Measurements from ENCODE around the gene SLC5A5.
A peak's percentile ranks its signal among the peaks of the same experiment; 100 is the strongest.

The SLC5A5 gene

DNA sequence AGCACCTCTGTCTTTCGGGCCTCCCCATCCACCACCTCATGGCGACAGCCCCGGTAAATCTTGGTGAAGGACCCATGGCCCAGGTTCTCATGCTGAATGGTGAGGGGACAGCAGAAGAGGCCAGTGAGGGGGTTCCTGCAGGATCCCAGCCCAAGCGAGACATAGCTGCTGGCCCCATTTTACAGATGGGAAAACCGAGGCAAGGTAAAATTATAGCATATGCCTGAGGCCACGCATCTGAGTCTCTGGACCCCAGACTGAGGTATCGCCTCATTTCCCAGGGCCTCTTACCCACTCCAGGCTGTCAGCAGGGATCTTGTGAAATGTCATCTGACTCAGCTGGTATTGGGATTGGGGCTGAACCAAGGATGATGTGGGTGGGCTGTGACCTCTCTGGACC, 33.8 kb upstream of the SLC5A5 start:
- Histone ChIP-seq H3K27ac (ENCODE audit: low read depth, low read length) (no peak overlapping the region), H3K36me3 (ENCODE audit: insufficient read depth, low read length) (no peaks in the 10 kb centered on the region), H3K4me1 (ENCODE audit: insufficient read depth, low read length) (no peaks in the 10 kb centered on the region), H3K4me3 (ENCODE audit: low read depth in 1 of 2, low read length in 2 of 2) (no peak overlapping the region), H3K27me3 (ENCODE audit: control insufficient read depth in 1 of 2, insufficient read depth in 2 of 2, low read length in 2 of 2) (peaks cover 5 to 28% of the 10 kb centered on the region in 2 donors), H3K9ac (ENCODE audit: low read length) (no peak overlapping the region), H3K9me3 (ENCODE audit: low read length) (no peaks in the 10 kb centered on the region)

DNA sequence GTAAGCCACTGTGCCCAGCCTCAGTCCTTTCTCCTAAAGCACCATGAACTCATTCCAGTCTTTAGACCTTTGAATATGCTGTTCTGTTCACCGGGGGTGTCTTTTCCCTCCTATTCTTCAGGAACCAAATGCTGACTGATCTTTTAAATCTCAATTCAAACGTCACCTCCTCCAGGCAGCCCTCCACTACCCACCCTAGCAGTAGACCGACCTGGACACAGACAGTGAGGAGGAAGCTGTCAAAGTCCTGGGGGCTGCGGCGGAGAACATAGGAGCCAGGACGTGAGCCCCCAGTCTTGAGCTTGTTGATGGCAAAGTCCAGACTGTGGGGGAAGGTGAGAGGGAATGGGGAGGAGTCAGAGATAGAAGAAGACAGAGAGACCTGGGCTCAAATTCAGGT, 31.7 kb upstream of the SLC5A5 start:
- no peaks in the 10 kb centered on the region for H3K4me1 ChIP-seq (ENCODE audit: insufficient read depth, low read length)
- H3K27me3 ChIP-seq (ENCODE audit: control insufficient read depth in 1 of 2, insufficient read depth in 2 of 2, low read length in 2 of 2): peaks cover 5 to 35% of the 10 kb centered on the region in 2 donors
- H3K9me3 ChIP-seq (ENCODE audit: low read length): no peaks in the 10 kb centered on the region
- H3K4me3 ChIP-seq (ENCODE audit: low read depth in 1 of 2, low read length in 2 of 2): no peak overlapping the region
- H3K36me3 ChIP-seq (ENCODE audit: insufficient read depth, low read length): no peaks in the 10 kb centered on the region
- no peak overlapping the region for H3K27ac ChIP-seq (ENCODE audit: low read depth, low read length)
- no peak overlapping the region for H3K9ac ChIP-seq (ENCODE audit: low read length)

DNA sequence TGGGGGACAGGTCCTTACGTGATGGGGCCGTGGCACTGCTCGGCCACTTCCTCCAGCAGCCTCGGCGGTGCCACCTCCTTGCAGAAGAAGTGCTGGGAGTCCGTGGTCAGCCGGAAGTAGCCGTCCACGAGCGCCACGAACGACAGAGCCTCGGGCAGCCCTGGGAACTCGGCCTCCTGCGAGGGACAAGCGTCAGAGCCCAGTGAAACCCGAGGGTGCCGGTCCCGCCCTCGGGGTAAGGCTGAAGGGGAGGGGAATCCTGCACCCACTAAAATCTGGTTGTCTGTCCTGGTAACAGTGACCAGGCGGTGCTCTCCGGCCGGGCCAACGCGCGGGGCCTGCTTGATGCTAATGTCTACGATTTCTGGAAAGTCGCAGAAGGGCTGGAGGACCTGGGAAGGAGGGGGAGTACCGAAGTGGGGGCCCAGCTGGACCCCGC, 30.4 kb upstream of the SLC5A5 start:
- Histone ChIP-seq H3K27me3 (ENCODE audit: control insufficient read depth in 1 of 2, insufficient read depth in 2 of 2, low read length in 2 of 2) (peaks cover 5 to 35% of the 10 kb centered on the region in 2 donors), H3K9ac (ENCODE audit: low read length) (no peak overlapping the region), H3K36me3 (ENCODE audit: insufficient read depth, low read length) (no peaks in the 10 kb centered on the region), H3K27ac (ENCODE audit: low read depth, low read length) (no peak overlapping the region), H3K4me1 (ENCODE audit: insufficient read depth, low read length) (no peaks in the 10 kb centered on the region), H3K4me3 (ENCODE audit: low read depth in 1 of 2, low read length in 2 of 2) (peak overlapping the region in 1 of 2 donors; percentile 38), H3K9me3 (ENCODE audit: low read length) (no peaks in the 10 kb centered on the region)

DNA sequence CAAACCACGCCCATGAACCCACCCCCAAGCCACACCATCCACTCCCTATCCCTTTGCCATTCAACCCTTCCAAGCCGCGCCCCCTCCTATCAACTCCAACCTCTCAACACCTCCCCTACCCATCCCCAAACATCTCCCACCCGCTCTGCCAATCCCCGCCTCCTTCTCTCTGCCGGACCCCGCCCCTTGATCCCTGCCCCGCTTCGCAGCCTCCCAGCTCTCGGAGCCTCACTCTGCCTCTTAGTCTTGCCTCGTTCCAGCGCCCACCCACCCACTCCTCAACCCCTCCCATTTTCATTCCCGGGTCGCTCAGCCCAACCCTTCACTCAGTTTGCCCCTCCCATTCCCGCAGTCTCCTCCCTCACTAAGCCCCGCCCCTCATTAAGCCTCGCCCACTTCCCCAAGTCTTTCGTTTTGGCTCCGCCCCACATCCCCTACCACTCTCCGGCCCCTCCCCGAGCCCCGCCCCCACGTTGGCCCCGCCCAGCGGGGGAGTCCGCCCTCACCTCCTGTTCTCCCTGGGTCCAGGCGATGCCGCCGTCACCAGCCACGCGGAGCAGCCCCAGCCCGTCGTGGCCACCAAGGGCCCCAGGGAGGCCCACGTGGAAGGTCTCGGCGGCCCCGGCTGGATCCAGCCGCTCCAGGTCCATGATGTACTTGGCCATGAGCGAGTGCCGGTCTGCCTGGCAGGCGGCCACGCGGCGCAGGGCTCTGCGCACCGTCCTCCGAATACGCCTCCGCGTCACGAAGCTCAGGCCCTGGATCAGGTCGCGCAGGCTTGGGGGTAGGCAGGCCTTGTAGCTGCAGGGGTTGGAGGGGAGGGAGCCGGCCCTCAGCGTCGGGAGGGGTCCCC, 29.7 kb upstream of the SLC5A5 start:
- H3K36me3 ChIP-seq (ENCODE audit: insufficient read depth, low read length): no peaks in the 10 kb centered on the region
- H3K27ac ChIP-seq (ENCODE audit: low read depth, low read length): peak overlapping the region; percentile 34
- no peaks in the 10 kb centered on the region for H3K9me3 ChIP-seq (ENCODE audit: low read length)
- no peak overlapping the region for H3K9ac ChIP-seq (ENCODE audit: low read length)
- peak overlapping the region; percentile 20 to 38 for H3K4me3 ChIP-seq (ENCODE audit: low read depth in 1 of 2, low read length in 2 of 2)
- H3K4me1 ChIP-seq (ENCODE audit: insufficient read depth, low read length): no peaks in the 10 kb centered on the region
- H3K27me3 ChIP-seq (ENCODE audit: control insufficient read depth in 1 of 2, insufficient read depth in 2 of 2, low read length in 2 of 2): peaks cover 5 to 35% of the 10 kb centered on the region in 2 donors

DNA sequence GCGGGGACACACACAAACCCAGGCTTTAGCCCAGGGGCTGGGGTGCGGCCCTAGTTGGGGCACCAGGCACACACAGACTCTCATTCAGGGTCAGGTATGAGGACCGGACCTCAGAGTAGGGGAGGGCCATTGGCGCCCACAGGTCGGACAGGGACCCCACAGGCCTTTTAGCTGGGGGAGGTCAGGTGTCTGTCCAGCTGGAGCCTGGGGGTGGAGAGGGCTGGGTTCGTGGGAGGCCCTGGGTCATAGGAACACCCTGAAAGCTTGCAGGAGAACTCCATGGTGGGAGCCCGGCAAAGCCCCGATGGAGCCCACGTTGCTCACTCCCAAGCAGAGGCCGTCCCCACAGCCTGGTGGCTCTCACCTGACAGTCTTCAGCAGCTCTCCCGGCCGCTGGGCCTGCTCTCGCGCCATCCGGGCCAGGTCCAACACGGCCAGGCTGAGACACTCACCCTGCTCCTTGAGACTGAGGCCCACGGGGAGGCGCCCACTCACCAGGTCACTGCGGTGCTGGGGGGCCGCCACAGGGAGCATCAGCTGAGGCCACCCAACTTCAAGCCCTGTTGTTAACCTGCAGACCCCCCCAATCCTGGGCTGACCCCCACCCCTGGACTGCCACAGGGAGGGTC, 29.0 kb upstream of the SLC5A5 start:
- Histone ChIP-seq H3K4me3 (ENCODE audit: low read depth in 1 of 2, low read length in 2 of 2) (peak overlapping the region in 1 of 2 donors; percentile 20), H3K27me3 (ENCODE audit: control insufficient read depth in 1 of 2, insufficient read depth in 2 of 2, low read length in 2 of 2) (peaks cover 5 to 35% of the 10 kb centered on the region in 2 donors), H3K36me3 (ENCODE audit: insufficient read depth, low read length) (no peaks in the 10 kb centered on the region), H3K9me3 (ENCODE audit: low read length) (no peaks in the 10 kb centered on the region), H3K9ac (ENCODE audit: low read length) (no peak overlapping the region), H3K27ac (ENCODE audit: low read depth, low read length) (peak overlapping the region; percentile 34), H3K4me1 (ENCODE audit: insufficient read depth, low read length) (no peaks in the 10 kb centered on the region)

DNA sequence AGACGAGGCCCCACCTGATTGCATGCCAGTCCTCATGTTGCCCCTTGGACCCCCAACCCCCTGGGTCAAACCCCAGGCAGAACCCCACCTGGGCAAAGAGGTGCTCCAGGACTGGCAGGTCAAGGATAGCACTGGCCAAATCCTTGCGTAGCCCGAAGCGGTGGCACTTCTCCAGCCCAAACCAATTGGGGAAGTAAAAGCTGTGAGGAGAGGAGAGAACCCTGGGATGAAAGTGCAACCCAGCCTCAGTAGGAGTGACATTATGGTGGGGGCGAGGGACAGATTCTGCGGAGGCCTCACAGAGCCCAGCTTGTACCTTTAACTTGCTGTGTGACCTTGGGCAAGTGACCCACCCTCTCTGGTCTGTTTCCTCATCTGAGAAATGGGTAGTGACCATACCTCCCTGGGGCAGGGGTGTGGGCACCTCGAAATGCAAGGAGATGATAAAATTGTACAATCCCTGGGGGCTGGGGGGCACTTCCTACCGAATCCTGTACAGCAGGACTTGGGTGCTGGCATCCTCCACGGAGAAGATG, 28.4 kb upstream of the SLC5A5 start:
- Histone ChIP-seq H3K4me1 (ENCODE audit: insufficient read depth, low read length) (no peaks in the 10 kb centered on the region), H3K36me3 (ENCODE audit: insufficient read depth, low read length) (no peaks in the 10 kb centered on the region), H3K4me3 (ENCODE audit: low read depth in 1 of 2, low read length in 2 of 2) (no peak overlapping the region), H3K27ac (ENCODE audit: low read depth, low read length) (no peak overlapping the region), H3K9me3 (ENCODE audit: low read length) (no peaks in the 10 kb centered on the region), H3K9ac (ENCODE audit: low read length) (no peak overlapping the region), H3K27me3 (ENCODE audit: control insufficient read depth in 1 of 2, insufficient read depth in 2 of 2, low read length in 2 of 2) (peaks cover 5 to 32% of the 10 kb centered on the region in 2 donors)

DNA sequence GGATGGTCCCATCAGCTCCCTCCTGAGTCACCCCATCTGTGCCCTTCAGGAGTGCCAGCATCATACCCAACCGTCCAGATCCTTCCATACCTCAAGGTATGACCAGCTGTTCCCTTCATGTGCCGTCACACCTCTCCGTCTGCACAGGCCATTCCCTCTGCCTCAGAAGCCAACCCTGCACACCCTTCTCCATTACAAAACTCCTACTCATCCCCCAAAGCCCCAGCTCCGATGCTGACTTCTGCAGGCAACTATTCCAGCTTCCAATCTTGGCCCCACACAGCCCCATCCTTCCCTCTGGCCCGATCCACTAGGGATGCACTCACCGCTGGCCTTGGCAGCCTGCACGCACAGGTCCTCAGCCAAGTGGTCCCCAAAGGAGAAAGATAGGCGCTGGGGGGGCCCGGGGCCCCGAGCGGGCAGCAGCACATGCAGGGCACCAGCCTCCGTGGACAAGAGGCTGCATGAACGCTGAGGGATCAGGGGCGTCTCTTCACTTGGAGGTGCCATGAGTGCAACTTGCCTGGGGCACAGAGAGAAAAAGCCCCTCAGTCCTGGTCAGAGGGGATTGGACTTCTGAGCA, 27.7 kb upstream of the SLC5A5 start:
- Histone ChIP-seq H3K36me3 (ENCODE audit: insufficient read depth, low read length) (no peaks in the 10 kb centered on the region), H3K27me3 (ENCODE audit: control insufficient read depth in 1 of 2, insufficient read depth in 2 of 2, low read length in 2 of 2) (peaks cover 5 to 32% of the 10 kb centered on the region in 2 donors), H3K27ac (ENCODE audit: low read depth, low read length) (no peak overlapping the region), H3K9ac (ENCODE audit: low read length) (no peak overlapping the region), H3K4me3 (ENCODE audit: low read depth in 1 of 2, low read length in 2 of 2) (no peak overlapping the region), H3K9me3 (ENCODE audit: low read length) (no peaks in the 10 kb centered on the region), H3K4me1 (ENCODE audit: insufficient read depth, low read length) (no peaks in the 10 kb centered on the region)

DNA sequence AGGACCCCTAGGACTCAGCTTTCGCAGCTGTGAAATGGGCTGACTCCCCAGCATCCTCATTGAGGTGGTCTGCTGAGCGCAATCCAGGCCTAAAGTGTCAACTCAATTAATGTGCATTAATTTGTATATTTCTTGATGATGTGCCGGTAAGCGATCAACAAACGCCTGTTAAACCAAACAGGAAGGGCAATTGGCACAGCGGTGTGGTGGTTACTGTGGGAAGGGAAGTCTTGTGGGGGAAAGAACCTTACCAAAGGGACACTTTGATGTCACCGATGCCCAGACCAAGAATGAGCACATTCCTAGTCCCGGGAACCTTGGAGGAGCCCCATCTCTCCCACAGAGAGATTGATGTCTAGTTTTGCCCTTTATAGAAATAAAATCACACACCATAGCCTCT, 25.6 kb upstream of the SLC5A5 start:
- Histone ChIP-seq H3K36me3 (ENCODE audit: insufficient read depth, low read length) (no peaks in the 10 kb centered on the region), H3K4me3 (ENCODE audit: low read depth in 1 of 2, low read length in 2 of 2) (no peak overlapping the region), H3K9me3 (ENCODE audit: low read length) (no peaks in the 10 kb centered on the region), H3K4me1 (ENCODE audit: insufficient read depth, low read length) (no peaks in the 10 kb centered on the region), H3K27me3 (ENCODE audit: control insufficient read depth in 1 of 2, insufficient read depth in 2 of 2, low read length in 2 of 2) (peaks cover 2 to 26% of the 10 kb centered on the region in 2 donors), H3K27ac (ENCODE audit: low read depth, low read length) (no peak overlapping the region), H3K9ac (ENCODE audit: low read length) (no peak overlapping the region)

DNA sequence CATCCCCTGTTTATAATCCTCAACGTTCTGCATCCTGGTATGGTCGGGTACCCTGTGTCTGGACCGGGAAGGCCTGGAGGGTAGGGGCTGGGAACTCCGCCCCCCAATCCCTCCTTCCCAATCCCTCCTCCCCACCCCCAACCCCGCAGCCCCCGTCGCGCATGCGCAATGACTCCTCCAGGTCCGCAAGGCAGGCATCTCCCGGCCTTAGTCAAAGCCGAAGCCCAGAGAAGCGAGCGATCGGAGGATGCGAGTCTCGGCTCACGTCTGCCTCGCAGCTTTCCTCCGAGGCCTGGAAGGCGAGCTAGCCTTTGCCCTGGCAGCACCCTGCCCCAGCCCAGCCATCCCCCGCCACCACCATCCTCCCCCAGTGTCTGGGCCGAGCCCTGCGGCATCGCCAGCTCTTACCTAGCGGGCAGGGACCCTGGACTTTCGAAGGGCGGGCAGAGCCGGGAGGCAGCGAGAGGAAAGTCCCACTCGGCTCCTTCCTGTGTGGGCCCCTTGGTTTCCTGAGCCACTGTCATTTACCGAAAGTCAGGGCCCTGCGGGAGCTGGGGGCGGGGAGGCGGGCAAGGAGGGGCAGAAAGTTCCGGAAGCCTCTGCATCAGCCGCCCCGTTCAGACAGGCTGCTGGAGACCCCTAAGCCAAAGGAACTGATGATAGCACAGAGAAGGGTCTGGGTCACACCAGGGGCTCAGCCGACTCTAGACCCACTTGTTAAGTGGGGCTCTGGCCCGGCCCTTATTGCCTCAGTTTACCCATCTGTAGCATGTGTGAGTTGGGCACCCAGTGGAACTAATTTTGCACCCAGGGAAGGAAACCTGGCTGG, 24.0 kb upstream of the SLC5A5 start, which contains the start of gene JAK3:
Gene JAK3, minus strand, starts transcription at position 445 of the 829 bp plus-strand sequence. CDS start 3,565 bp downstream, outside the sequence.
- no peak within 1 kb of the TSS for H3K9ac ChIP-seq (ENCODE audit: low read length)

DNA sequence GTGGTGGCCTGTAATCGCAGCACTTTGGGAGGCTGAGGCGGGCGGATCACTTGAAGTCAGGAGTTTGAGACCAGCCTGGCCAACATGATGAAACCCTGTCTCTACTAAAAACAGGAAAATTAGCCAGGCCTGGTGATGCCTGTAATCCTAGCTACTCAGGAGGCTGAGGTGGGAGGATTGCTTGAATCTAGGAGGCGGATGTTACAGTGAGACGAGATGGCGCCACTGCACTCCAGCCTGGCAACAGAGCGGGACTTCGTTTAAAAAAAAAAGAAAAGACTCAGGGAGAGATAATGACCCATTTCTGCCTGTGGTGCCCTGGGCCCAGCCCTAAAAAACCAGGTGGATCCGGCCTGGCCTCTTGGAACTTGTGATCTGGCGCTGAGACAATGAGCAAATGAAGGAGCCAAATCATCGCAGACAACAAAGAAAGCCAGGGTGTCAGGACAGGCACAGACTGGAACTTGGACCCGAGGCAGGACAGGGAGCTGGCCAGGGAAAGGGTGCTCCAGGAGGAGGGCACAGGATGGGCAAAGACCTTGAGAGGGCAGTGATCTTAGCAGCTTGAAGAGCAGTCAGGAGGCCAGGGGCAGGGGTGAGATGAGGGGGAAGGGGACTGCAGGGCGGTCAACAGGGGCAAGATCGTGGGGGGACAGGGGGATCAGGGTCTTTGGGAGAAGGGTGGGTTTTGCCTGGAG, 23.0 kb upstream of the SLC5A5 start:
- H3K4me1 ChIP-seq (ENCODE audit: insufficient read depth, low read length): no peaks in the 10 kb centered on the region

More for the DNA sequence above, 24.0 kb upstream of the SLC5A5 start, which contains the start of gene JAK3:
- Histone ChIP-seq H3K27ac (ENCODE audit: low read depth, low read length) (no peak within 1 kb of the TSS), H3K27me3 (ENCODE audit: control insufficient read depth in 1 of 2, insufficient read depth in 2 of 2, low read length in 2 of 2) (peaks cover 0 to 10% of the 10 kb centered on the region in 2 donors), H3K4me1 (ENCODE audit: insufficient read depth, low read length) (no peaks in the 10 kb centered on the region), H3K9me3 (ENCODE audit: low read length) (no peaks in the 10 kb centered on the region), H3K36me3 (ENCODE audit: insufficient read depth, low read length) (no peaks in the 10 kb centered on the region), H3K4me3 (ENCODE audit: low read depth in 1 of 2, low read length in 2 of 2) (peak within 1 kb of the TSS in 1 of 2 donors; percentile 14)

More for the DNA sequence above, 23.0 kb upstream of the SLC5A5 start:
- H3K36me3 ChIP-seq (ENCODE audit: insufficient read depth, low read length): no peaks in the 10 kb centered on the region
- no peaks in the 10 kb centered on the region for H3K9me3 ChIP-seq (ENCODE audit: low read length)
- H3K27ac ChIP-seq (ENCODE audit: low read depth, low read length): no peak overlapping the region
- H3K27me3 ChIP-seq (ENCODE audit: control insufficient read depth in 1 of 2, insufficient read depth in 2 of 2, low read length in 2 of 2): peaks cover 0 to under 1% of the 10 kb centered on the region in 2 donors
- H3K4me3 ChIP-seq (ENCODE audit: low read depth in 1 of 2, low read length in 2 of 2): no peak overlapping the region
- no peak overlapping the region for H3K9ac ChIP-seq (ENCODE audit: low read length)
